GM19328 (cell line): ENCODE results near the gene OR6F1.
"Not testable (repeated sequence)": the region's sequence is repeated elsewhere in the genome, so short reads cannot be mapped to it uniquely, and the experiment has no call there.

Experiments used
- ATAC-seq: cut with Tn5 transposase; IDR thresholded peaks from one replicate; pipeline ENCODE4 v1.9.1; 2021; ENCODE audit warnings: mild to moderate bottlenecking, moderate library complexity; ENCODE audit not compliant: unreplicated experiment

The OR6F1 gene

GRCh38 chr1:247716546-247716945 is at the start of gene OR6F1:
TSS of gene OR6F1 (minus strand) at chr1:247716646. CDS start at chr1:247712755, 3,891 bp downstream.
- no peak for ATAC-seq

- ATAC-seq: no peak
Measured at GRCh38 chr1:247760456-247760855, 44.0 kb upstream of the OR6F1 start, which contains the start of gene OR1C1. TSS of gene OR1C1 (minus strand) at chr1:247760556. CDS start at chr1:247758406, 2,150 bp downstream.

DNA sequence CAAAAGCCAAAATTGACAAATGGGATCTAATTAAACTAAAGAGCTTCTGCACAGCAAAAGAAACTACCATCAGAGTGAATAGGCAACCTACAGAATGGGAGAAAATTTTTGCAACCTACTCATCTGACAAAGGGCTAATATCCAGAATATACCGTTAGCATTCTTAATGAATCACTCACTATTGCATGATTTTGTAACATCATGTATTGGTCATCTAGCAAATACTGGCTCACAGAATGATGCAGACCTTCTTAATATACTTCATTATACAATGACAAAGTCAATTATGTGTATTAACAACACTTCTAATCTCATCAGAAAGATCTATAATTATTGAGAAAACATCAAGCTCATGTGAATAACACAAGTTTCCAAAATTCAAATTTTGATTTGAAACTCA is 37.9 kb upstream of the OR6F1 start:
- ATAC-seq: not testable (repeated sequence)

DNA sequence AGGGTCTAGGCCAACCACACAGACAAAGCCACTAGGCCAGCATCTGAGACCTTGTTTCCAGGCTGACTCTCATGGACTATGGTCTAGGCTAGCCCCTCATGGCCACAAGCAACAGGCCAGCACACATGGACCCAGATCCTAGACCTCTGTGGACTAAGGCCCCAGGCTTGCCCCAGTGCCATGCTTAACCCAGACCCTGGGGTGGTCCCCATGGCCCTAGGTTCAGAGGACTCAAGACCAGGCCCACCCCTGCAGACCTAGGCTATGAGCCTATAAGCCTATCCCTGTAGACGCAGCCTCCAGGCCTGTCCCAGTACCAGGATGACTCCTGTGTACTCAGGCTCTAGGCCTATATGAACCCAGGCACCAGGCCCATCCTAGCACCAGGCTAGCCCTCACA is 33.4 kb upstream of the OR6F1 start:
- ATAC-seq: no peak

DNA sequence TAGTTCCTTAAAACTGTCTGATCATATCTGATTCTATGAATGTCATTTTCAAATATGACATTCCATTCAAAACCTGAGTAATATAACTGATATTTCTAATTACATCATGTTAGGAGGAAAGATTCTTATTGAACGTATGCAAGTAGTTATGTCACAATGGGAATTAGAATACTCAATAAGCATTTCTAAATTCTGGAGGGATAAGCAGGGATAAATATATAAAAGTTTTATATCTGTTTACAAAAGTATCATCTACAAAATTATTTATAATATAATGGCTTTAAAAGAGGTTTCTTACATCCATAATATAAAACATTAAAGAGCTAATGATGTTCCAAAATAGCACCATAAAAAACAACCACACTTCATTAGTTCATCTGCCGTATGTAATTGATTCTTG is 31.6 kb upstream of the OR6F1 start, which contains the start of gene OR14A2:
Gene OR14A2, minus strand, starts transcription at position 101 of the 400 bp plus-strand sequence.
- ATAC-seq: no peak

DNA sequence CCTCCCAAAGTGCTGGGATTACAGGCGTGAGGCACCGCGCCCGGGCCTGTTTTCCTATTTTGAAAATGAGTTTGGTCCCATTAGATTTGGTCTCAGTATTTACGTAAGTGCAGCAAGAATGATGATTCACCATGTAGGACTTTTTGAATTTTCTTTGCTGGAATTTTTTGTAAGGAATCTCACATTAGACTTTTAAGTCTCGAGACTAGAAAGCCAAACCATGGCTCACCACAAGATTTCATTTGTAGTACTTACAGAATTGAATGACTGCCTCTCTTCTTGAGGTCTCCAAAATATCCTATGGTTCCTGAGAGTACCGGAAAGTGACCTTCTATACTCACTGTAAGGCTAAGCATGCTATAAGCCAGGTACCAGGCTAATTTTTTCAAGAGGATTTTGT is 31.2 kb upstream of the OR6F1 start:
- ATAC-seq: no peak

- no peak for ATAC-seq
Measured at GRCh38 chr1:247746391-247746935, 30.0 kb upstream of the OR6F1 start.

- ATAC-seq: not testable (repeated sequence)
Measured at GRCh38 chr1:247742215-247742760, 25.8 kb upstream of the OR6F1 start.

GRCh38 chr1:247741756-247742155 is 25.3 kb upstream of the OR6F1 start:
- no peak for ATAC-seq

DNA sequence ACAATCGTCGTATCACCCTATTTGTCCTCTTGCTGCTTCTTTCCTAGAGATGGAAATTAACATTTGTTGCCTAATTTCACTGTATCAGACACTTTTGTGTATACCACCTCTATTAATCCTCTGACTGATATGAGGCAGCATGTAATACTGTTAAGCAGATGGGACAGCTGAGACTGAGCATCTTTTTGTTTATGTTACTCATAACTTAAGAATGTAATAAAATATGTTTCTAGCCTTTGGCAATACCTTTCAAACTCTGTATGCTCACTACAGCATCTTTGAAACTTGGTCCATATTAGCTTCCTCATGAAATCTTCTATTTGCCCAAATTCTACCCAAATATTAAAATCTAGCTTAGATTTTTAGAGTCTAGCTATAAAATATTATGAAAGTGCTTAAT is 24.3 kb upstream of the OR6F1 start:
- no peak for ATAC-seq

DNA sequence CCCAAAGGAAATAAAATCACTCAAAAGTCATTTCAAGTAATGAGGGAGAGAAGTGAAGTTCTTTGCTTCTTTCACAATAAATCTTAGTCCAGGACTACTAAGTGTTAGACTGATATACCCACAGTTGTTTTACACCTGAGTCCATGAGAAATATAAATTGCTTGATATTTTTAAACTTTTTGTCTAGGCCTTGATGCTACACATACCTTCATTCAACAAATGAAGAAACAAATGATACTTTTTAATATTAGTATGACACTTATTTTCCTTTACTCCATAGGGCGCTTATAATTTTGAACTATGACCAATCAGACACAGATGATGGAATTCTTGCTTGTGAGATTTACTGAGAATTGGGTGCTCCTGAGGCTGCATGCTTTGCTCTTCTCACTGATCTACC is 21.9 kb upstream of the OR6F1 start, which contains the start of gene OR14K1:
Gene OR14K1, plus strand, starts transcription at position 301 of the 400 bp plus-strand sequence. Its CDS starts 0 bp downstream, at position 301.
- no peak for ATAC-seq

GRCh38 chr1:247721222-247721621 is 4.8 kb upstream of the OR6F1 start:
- ATAC-seq: no peak

- ATAC-seq: no peak
Measured at GRCh38 chr1:247713753-247714152, 2.7 kb downstream of the OR6F1 start.

DNA sequence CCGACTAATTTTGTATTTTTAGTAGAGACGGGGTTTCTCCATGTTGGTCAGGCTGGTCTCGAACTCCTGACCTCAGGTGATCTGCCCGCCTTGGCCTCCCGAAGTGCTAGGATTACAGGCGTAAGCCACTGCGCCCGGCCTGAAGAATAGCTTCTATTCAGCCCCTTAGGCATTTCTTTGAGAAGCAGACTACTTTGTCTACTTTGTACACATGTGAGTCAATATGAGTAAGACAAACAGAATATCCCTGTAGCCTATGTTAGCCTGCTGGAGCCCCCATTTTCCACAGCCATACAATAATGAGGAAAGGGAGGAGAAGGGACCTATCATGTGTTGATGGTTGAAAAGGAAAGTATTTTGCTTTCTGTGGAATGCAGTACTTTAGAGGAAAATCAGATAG is 5.8 kb downstream of the OR6F1 start:
- ATAC-seq: not testable (repeated sequence)

DNA sequence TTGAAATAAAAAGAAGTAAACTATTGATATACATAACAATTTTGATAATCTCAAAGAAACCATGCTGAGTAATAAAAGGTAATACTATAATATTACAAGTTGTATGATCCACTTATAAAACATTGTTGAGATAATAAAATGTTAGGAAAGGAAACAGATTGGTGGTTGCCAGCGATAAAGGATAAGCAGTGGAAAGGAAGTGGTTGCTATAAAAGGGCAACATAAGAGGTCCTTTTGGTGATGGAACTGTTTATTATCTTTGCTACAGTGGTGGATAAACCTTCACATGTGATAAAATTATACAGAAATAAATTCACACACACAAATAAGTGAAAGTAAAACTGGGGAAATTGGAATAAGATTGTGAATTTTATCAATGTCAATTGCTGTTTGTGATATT is 15.1 kb downstream of the OR6F1 start:
- ATAC-seq: no peak

- ATAC-seq: peak; percentile 83
Measured at GRCh38 chr1:247681288-247681897, 35.1 kb downstream of the OR6F1 start.

GRCh38 chr1:247680171-247680570 is 36.3 kb downstream of the OR6F1 start:
- ATAC-seq: no peak

DNA sequence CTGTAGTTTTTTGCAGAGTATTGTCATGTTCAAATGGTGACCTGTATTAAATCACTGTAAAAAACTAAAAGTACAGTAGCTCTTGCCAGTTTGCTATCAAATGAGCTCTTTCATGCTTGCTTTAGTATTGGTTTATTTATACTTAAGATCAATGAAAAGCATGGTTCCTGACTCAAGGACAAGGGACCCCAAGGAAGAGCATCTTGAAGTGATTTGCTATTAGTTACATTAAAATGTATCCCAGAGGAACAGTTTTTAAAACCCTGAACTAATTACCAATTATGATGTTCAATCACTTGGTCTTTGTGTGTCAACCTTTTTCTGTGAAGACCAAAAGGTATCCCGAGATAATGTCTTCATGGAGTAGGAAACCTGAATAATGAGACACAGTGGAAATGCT is 36.8 kb downstream of the OR6F1 start, which contains the start of gene OR13G1:
Gene OR13G1, minus strand, starts transcription at position 101 of the 400 bp plus-strand sequence. CDS start 6,698 bp downstream, outside the sequence.
- ATAC-seq: no peak

DNA sequence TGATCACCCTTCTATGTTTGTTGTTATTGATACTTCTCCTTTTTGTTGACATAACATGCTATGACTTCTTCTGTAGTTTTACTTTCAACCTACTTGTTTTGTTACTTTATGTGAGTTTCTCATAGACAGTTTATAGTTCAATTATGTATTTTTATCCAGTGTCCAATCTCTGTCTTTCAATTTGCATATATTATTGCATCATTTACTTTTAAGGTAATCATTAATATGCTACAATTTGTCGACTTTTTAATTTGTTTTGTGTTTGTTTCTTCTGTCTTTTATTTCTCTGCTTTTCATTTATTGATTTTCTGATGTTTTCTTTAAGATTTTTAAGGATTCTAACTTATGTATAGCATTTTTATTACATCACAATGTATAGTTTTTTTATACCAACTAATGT is 47.2 kb downstream of the OR6F1 start:
- ATAC-seq: no peak
